Non-pigmented ciliary epithelial cell (primary cell): ENCODE results near the gene HSPA9.

Source experiments
- DNase-seq: peaks from one replicate; pipeline ENCODE4 v3.0.0-alpha.2; 2010; ENCODE audit warnings: low read depth

Gene HSPA9

GRCh38 chr5:138595180-138595795, 20.1 kb upstream of the HSPA9 start:
- no peak for DNase-seq

GRCh38 chr5:138594305-138595058, 19.3 kb upstream of the HSPA9 start:
- no peak for DNase-seq

- DNase-seq: no peak
Observed at GRCh38 chr5:138588013-138588788, 13.0 kb upstream of the HSPA9 start.

- DNase-seq: no peak
Observed at GRCh38 chr5:138585157-138585556, 10.0 kb upstream of the HSPA9 start.

GRCh38 chr5:138583984-138584637, 8.9 kb upstream of the HSPA9 start:
- no peak for DNase-seq

GRCh38 chr5:138582959-138583358, 7.8 kb upstream of the HSPA9 start:
- no peak for DNase-seq

GRCh38 chr5:138580777-138581176, 5.6 kb upstream of the HSPA9 start:
- DNase-seq: no peak

GRCh38 chr5:138580001-138580400, 4.8 kb upstream of the HSPA9 start:
- DNase-seq: no peak

GRCh38 chr5:138579517-138579863, 4.3 kb upstream of the HSPA9 start:
- no peak for DNase-seq

GRCh38 chr5:138577452-138577851, 2.3 kb upstream of the HSPA9 start:
- DNase-seq: no peak

- no peak for DNase-seq
Observed at GRCh38 chr5:138574744-138575193, 432 bp downstream of the HSPA9 start.

- no peak for DNase-seq
Observed at GRCh38 chr5:138573949-138574670, 1.1 kb downstream of the HSPA9 start.

- no peak for DNase-seq
Observed at GRCh38 chr5:138573223-138573622, 2.0 kb downstream of the HSPA9 start.

GRCh38 chr5:138570871-138571270, 4.3 kb downstream of the HSPA9 start:
- no peak for DNase-seq

GRCh38 chr5:138569782-138570181, 5.4 kb downstream of the HSPA9 start:
- DNase-seq: no peak

GRCh38 chr5:138568061-138568824, 7.0 kb downstream of the HSPA9 start:
- DNase-seq: peak; percentile 30

- no peak for DNase-seq
Observed at GRCh38 chr5:138566792-138567191, 8.4 kb downstream of the HSPA9 start.

GRCh38 chr5:138565100-138565821, 9.9 kb downstream of the HSPA9 start:
- DNase-seq: no peak

GRCh38 chr5:138564242-138564641, 11.0 kb downstream of the HSPA9 start:
- DNase-seq: no peak

GRCh38 chr5:138563340-138564118, 11.7 kb downstream of the HSPA9 start:
- DNase-seq: no peak
